NCI-H1092 treated with DMSO at 0.1 percent for 48 hours (cell line): ENCODE data around the gene USP34.
"Not testable (repeated sequence)": the region's sequence is repeated elsewhere in the genome, so short reads cannot be mapped to it uniquely, and the experiment has no call there.

ENCODE experiments used
- DNase-seq: peaks from one replicate; lab custom pipeline; 2025; lab: John Stamatoyannopoulos, UW

USP34 gene

GRCh38 chr2:61247204-61247812 is 223.6 kb downstream of the USP34 start:
- no peak for DNase-seq

- DNase-seq = no peak
Observed at GRCh38 chr2:61244694-61245093, 226.2 kb downstream of the USP34 start.

- no peak for DNase-seq
Observed at GRCh38 chr2:61241266-61241665, 229.6 kb downstream of the USP34 start.

- DNase-seq = no peak
Observed at GRCh38 chr2:61238219-61239012, 232.5 kb downstream of the USP34 start.

GRCh38 chr2:61235716-61236115 is 235.2 kb downstream of the USP34 start:
- no peak for DNase-seq

- DNase-seq = no peak
Observed at GRCh38 chr2:61233581-61233980, 237.3 kb downstream of the USP34 start.

GRCh38 chr2:61229936-61230335 is 241.0 kb downstream of the USP34 start:
- DNase-seq = no peak

- DNase-seq = no peak
Observed at GRCh38 chr2:61222567-61222966, 248.3 kb downstream of the USP34 start.

GRCh38 chr2:61221819-61222218 is 249.1 kb downstream of the USP34 start:
- DNase-seq = no peak

- DNase-seq = no peak
Observed at GRCh38 chr2:61220768-61221167, 250.1 kb downstream of the USP34 start.

GRCh38 chr2:61218817-61219170 is 252.1 kb downstream of the USP34 start:
- no peak for DNase-seq

- DNase-seq = no peak
Observed at GRCh38 chr2:61218076-61218816, 252.6 kb downstream of the USP34 start.

- DNase-seq = no peak
Observed at GRCh38 chr2:61214171-61214570, 256.7 kb downstream of the USP34 start.

GRCh38 chr2:61210332-61210981 is 260.4 kb downstream of the USP34 start:
- no peak for DNase-seq

GRCh38 chr2:61205132-61205531 is 265.8 kb downstream of the USP34 start:
- no peak for DNase-seq

- DNase-seq = no peak
Observed at GRCh38 chr2:61196671-61197070, 274.2 kb downstream of the USP34 start.

- DNase-seq = not testable (repeated sequence)
Observed at GRCh38 chr2:61194646-61195045, 276.2 kb downstream of the USP34 start.

GRCh38 chr2:61193670-61194561 is 277.0 kb downstream of the USP34 start:
- no peak for DNase-seq

- DNase-seq = no peak
Observed at GRCh38 chr2:61187085-61187484, 283.8 kb downstream of the USP34 start.

- DNase-seq = no peak
Observed at GRCh38 chr2:61185231-61185728, 285.6 kb downstream of the USP34 start.

- no peak for DNase-seq
Observed at GRCh38 chr2:61184263-61184662, 286.6 kb downstream of the USP34 start.
